ENCODE data around the gene CCDC97. TPM values are rescaled to one million over a fixed set of nuclear protein-coding genes. Genes with fewer than 3 reads are reported as not detected.

The CCDC97 gene
- polyA plus RNA-seq, 1 experiment: 8.5 TPM

- no peaks in the 10 kb centered on the region; the same call in 1 of the 2 replicates for H3K9me3 ChIP-seq (ENCODE audit: control insufficient read depth, insufficient read depth, low read length)
- no peaks in the 10 kb centered on the region for H3K27me3 ChIP-seq (ENCODE audit: control insufficient read depth, insufficient read depth, low read length)
- H3K27ac ChIP-seq (ENCODE audit: low read depth, low read length): peak overlapping the region; percentile 100
- TF ChIP-seq CTCF (IDR thresholded peaks at IDR 0.05; ENCODE audit: low read depth, low read length): peak; percentile 84
- CTCF ChIA-PET: interaction anchor here (0.6 to 3.6 kb wide), 19 partner anchors 9 to 544 kb away, joined by 3 to 18 read pairs (median 4); partner anchors contain the start of genes B3GNT8, CCDC97 and RAB4B
- POLR2A ChIA-PET: interaction anchor here (0.6 to 4.9 kb wide), 3 partner anchors 10 to 40 kb away, joined by 4 to 43 read pairs (median 5); partner anchors contain the start of gene TGFB1
- DNase-seq (ENCODE audit: low read depth, low spot score): no peak
- H3K4me3 ChIP-seq (ENCODE audit: low read depth, low read length): no peak overlapping the region
These were observed 11.8 kb downstream of the CCDC97 start for GRCh38 chr19:41321600-41322270.

GRCh38 chr19:41322451-41322850, 12.5 kb downstream of the CCDC97 start:
- Histone ChIP-seq H3K27ac (ENCODE audit: low read depth, low read length) (peak overlapping the region; percentile 100), H3K27me3 (ENCODE audit: control insufficient read depth, insufficient read depth, low read length) (no peaks in the 10 kb centered on the region), H3K9me3 (ENCODE audit: control insufficient read depth, insufficient read depth, low read length) (no peaks in the 10 kb centered on the region; the same call in 1 of the 2 replicates), H3K4me3 (ENCODE audit: low read depth, low read length) (peak overlapping the region; percentile 42; the same call in 1 of the 2 replicates)
- POLR2A ChIA-PET: interaction anchor here (0.8 to 4.9 kb wide), 6 partner anchors 11 to 111 kb away, joined by 3 to 43 read pairs (median 3); partner anchors contain the start of genes B9D2 and TGFB1
- no peak for DNase-seq (ENCODE audit: low read depth, low spot score)
- no peak for TF ChIP-seq CTCF (IDR thresholded peaks at IDR 0.05; ENCODE audit: low read depth, low read length)
- CTCF ChIA-PET: interaction anchor here (0.6 to 3.6 kb wide), 17 partner anchors 9 to 118 kb away, joined by 3 to 18 read pairs (median 5); partner anchors contain the start of genes B3GNT8 and CCDC97

- DNase-seq (ENCODE audit: low read depth, low spot score): peak; percentile 74
- Histone ChIP-seq H3K9me3 (ENCODE audit: control insufficient read depth, insufficient read depth, low read length) (no peaks in the 10 kb centered on the region; the same call in 1 of the 2 replicates), H3K27me3 (ENCODE audit: control insufficient read depth, insufficient read depth, low read length) (no peaks in the 10 kb centered on the region), H3K4me3 (ENCODE audit: low read depth, low read length) (peak overlapping the region; percentile 42), H3K27ac (ENCODE audit: low read depth, low read length) (peak overlapping the region; percentile 100)
- ChIA-PET POLR2A (interaction anchor here (0.8 to 4.9 kb wide), 7 partner anchors 15 to 110 kb away, joined by 3 to 43 read pairs (median 3); partner anchors contain the start of genes B9D2, HNRNPUL1 and TGFB1), CTCF (interaction anchor here (1.4 to 1.8 kb wide), 3 partner anchors 29 to 119 kb away, joined by 3 to 14 read pairs (median 11); no protein-coding TSS in a partner anchor)
- no peak for TF ChIP-seq CTCF (IDR thresholded peaks at IDR 0.05; ENCODE audit: low read depth, low read length)
These were observed 13.1 kb downstream of the CCDC97 start for GRCh38 chr19:41323023-41323422.

- Histone ChIP-seq H3K27me3 (ENCODE audit: control insufficient read depth, insufficient read depth, low read length) (no peaks in the 10 kb centered on the region), H3K9me3 (ENCODE audit: control insufficient read depth, insufficient read depth, low read length) (no peaks in the 10 kb centered on the region; the same call in 1 of the 2 replicates), H3K27ac (ENCODE audit: low read depth, low read length) (peak overlapping the region; percentile 100), H3K4me3 (ENCODE audit: low read depth, low read length) (peak overlapping the region; percentile 42)
- DNase-seq (ENCODE audit: low read depth, low spot score): peak; percentile 93
- POLR2A ChIA-PET: interaction anchor here (0.6 to 4.9 kb wide), 9 partner anchors 15 to 110 kb away, joined by 3 to 43 read pairs (median 3); partner anchors contain the start of genes B9D2, HNRNPUL1 and TGFB1
- CTCF ChIA-PET: interaction anchor here (0.6 kb wide), 1 partner anchor 9 kb away, joined by 3 read pairs; no protein-coding TSS in a partner anchor
- no peak for TF ChIP-seq CTCF (IDR thresholded peaks at IDR 0.05; ENCODE audit: low read depth, low read length)
These were observed 13.6 kb downstream of the CCDC97 start for GRCh38 chr19:41323430-41324125.
